ENCODE data around the gene PRKAR2B. TPM values are rescaled to one million over a fixed set of nuclear protein-coding genes. Genes with fewer than 3 reads are reported as not detected.

Gene PRKAR2B
- total and polyA plus RNA-seq, 4 donors = 0.88 to 41.8 (median 1.6) TPM

- 85% methylated on average over 2 of the region's 2 CpGs for WGBS
- Histone ChIP-seq H3K4me1 (ENCODE audit: control insufficient read depth in 4 of 4, insufficient read depth in 4 of 4, low read length in 3 of 4) (no peaks in the 10 kb centered on the region), H3K9me3 (ENCODE audit: control insufficient read depth in 4 of 4, low read length in 3 of 4) (no peaks in the 10 kb centered on the region), H3K27ac (ENCODE audit: low read depth in 1 of 2, low read length in 2 of 2) (no peak overlapping the region), H3K4me3 (ENCODE audit: low read depth in 1 of 3, low read length in 3 of 3) (no peak overlapping the region), H3K27me3 (ENCODE audit: control insufficient read depth in 4 of 4, insufficient read depth in 4 of 4, low read length in 3 of 4) (no peaks in the 10 kb centered on the region), H3K36me3 (ENCODE audit: control insufficient read depth in 4 of 4, insufficient read depth in 3 of 4, low read depth in 1 of 4, low read length in 3 of 4) (peaks cover 0 to 2% (median 0%) of the 10 kb centered on the region in 4 donors), H3K9ac (ENCODE audit: low read depth in 1 of 2, low read length in 2 of 2) (no peak overlapping the region)
- TF ChIP-seq TAF1 (conservative IDR thresholded peaks at IDR 0.05) (no peak), FOXA2 (IDR thresholded peaks at IDR 0.05) (no peak), RXRA (IDR thresholded peaks at IDR 0.05) (no peak), GABPA (IDR thresholded peaks at IDR 0.05 in 1 of 2, conservative IDR thresholded peaks at IDR 0.05 in 1 of 2) (no peak), NR2F2 (IDR thresholded peaks at IDR 0.05) (no peak), RAD21 (IDR thresholded peaks at IDR 0.05) (no peak), EGR1 (IDR thresholded peaks at IDR 0.05; ENCODE audit: low read depth in 2 of 2) (no peak), SP1 (IDR thresholded peaks at IDR 0.05) (no peak), MAX (IDR thresholded peaks at IDR 0.05) (no peak), REST (IDR thresholded peaks at IDR 0.05) (no peak), CTCF (IDR thresholded peaks at IDR 0.05; ENCODE audit: low read depth, low read length, missing input control) (no peak), FOXA1 (IDR thresholded peaks at IDR 0.05) (no peak), YY1 (IDR thresholded peaks at IDR 0.05) (no peak), JUND (IDR thresholded peaks at IDR 0.05) (no peak)
- DNase-seq (ENCODE audit: low spot score) = no peak
These were observed 115.9 kb downstream of the PRKAR2B start for GRCh38 chr7:107160389-107160788.

- Histone ChIP-seq H3K36me3 (ENCODE audit: control insufficient read depth in 4 of 4, insufficient read depth in 3 of 4, low read depth in 1 of 4, low read length in 3 of 4) (peaks cover 0 to 2% (median 0%) of the 10 kb centered on the region in 4 donors), H3K9me3 (ENCODE audit: control insufficient read depth in 4 of 4, low read length in 3 of 4) (no peaks in the 10 kb centered on the region), H3K9ac (ENCODE audit: low read depth in 1 of 2, low read length in 2 of 2) (no peak overlapping the region), H3K27ac (ENCODE audit: low read depth in 1 of 2, low read length in 2 of 2) (no peak overlapping the region), H3K27me3 (ENCODE audit: control insufficient read depth in 4 of 4, insufficient read depth in 4 of 4, low read length in 3 of 4) (no peaks in the 10 kb centered on the region), H3K4me1 (ENCODE audit: control insufficient read depth in 4 of 4, insufficient read depth in 4 of 4, low read length in 3 of 4) (no peaks in the 10 kb centered on the region), H3K4me3 (ENCODE audit: low read depth in 1 of 3, low read length in 3 of 3) (no peak overlapping the region)
- TF ChIP-seq TAF1 (conservative IDR thresholded peaks at IDR 0.05) (no peak), HNF4G (IDR thresholded peaks at IDR 0.05) (no peak), EGR1 (IDR thresholded peaks at IDR 0.05; ENCODE audit: low read depth in 2 of 2) (no peak), RAD21 (IDR thresholded peaks at IDR 0.05) (no peak), GABPA (IDR thresholded peaks at IDR 0.05 in 1 of 2, conservative IDR thresholded peaks at IDR 0.05 in 1 of 2) (no peak), YY1 (IDR thresholded peaks at IDR 0.05) (no peak), CTCF (IDR thresholded peaks at IDR 0.05; ENCODE audit: low read depth, low read length, missing input control) (no peak), ZBTB33 (IDR thresholded peaks at IDR 0.05) (no peak), HNF4A (conservative IDR thresholded peaks at IDR 0.05) (no peak), REST (IDR thresholded peaks at IDR 0.05) (no peak), JUND (IDR thresholded peaks at IDR 0.05) (no peak), NR2F2 (IDR thresholded peaks at IDR 0.05) (no peak)
- no peak for DNase-seq (ENCODE audit: low spot score)
- WGBS = 87% methylated on average over 3 of the region's 3 CpGs
These were observed 116.9 kb downstream of the PRKAR2B start for GRCh38 chr7:107161415-107161814.
